Neural cell (in vitro differentiated cells): ENCODE results near the gene SLC25A42. TPM values are rescaled to one million over a fixed set of nuclear protein-coding genes. Genes with fewer than 3 reads are reported as not detected.

Experiments
- H2AFZ ChIP-seq: fragments of 200-600, 300-800 bp; sonication (generic), shearing (Covaris generic); 2 replicates; pipeline ENCODE4 v1.6.0; 2014; ENCODE audit warnings: low read depth, mild to moderate bottlenecking, antibody characterized with exemption, low read length, moderate library complexity
- H3F3A ChIP-seq: fragments of 200-600 bp; shearing (Covaris generic); 2 replicates; pipeline ENCODE4 v1.6.1; 2016; ENCODE audit warnings: mild to moderate bottlenecking, moderate library complexity, mixed read lengths, antibody characterized with exemption, low read length; ENCODE audit not compliant: insufficient read depth, poor library complexity, severe bottlenecking
- H3K27ac ChIP-seq: fragments of 200-600, 300-800 bp; sonication (generic), shearing (Covaris generic); 2 replicates; pipeline ENCODE4 v1.5.1; 2014; ENCODE audit warnings: mild to moderate bottlenecking, low read length, moderate library complexity
- H3K27me3 ChIP-seq: fragments of 300-800, 200-600 bp; sonication (generic), shearing (Covaris generic); 2 replicates; pipeline ENCODE4 v1.6.0; 2014; ENCODE audit warnings: mild to moderate bottlenecking, low read depth, low read length, moderate library complexity; ENCODE audit not compliant: insufficient read depth
- H3K36me3 ChIP-seq: fragments of 300-800, 200-600 bp; sonication (generic), shearing (Covaris generic); 2 replicates; pipeline ENCODE4 v1.5.1; 2014; ENCODE audit warnings: mild to moderate bottlenecking, antibody characterized with exemption, low read length, moderate library complexity; ENCODE audit not compliant: insufficient read depth
- H3K4me2 ChIP-seq: fragments of 300-800, 200-600 bp; sonication (generic), shearing (Covaris generic); 2 replicates; pipeline ENCODE4 v1.6.0; 2014; ENCODE audit warnings: mild to moderate bottlenecking, low read length
- H3K4me3 ChIP-seq: fragments of 300-800, 200-600 bp; sonication (generic), shearing (Covaris generic); 2 replicates; pipeline ENCODE4 v1.5.1; 2014; ENCODE audit warnings: mild to moderate bottlenecking, low read length, moderate library complexity
- H3K79me2 ChIP-seq: fragments of 200-600 bp; shearing (Covaris generic); replicated peaks from 2 replicates; pipeline ENCODE4 v1.6.0; 2014; ENCODE audit warnings: mild to moderate bottlenecking, low read length, moderate library complexity; ENCODE audit not compliant: insufficient read depth
- H3K9ac ChIP-seq: fragments of 300-800, 200-600 bp; sonication (generic), shearing (Covaris generic); 2 replicates; pipeline ENCODE4 v1.6.1; 2016; ENCODE audit warnings: mild to moderate bottlenecking, low read length, mixed read lengths
- H3K9me2 ChIP-seq: fragments of 200-600 bp; shearing (Covaris generic); 2 replicates; pipeline ENCODE4 v1.6.1; 2016; ENCODE audit warnings: mild to moderate bottlenecking, low read length, mixed read lengths; ENCODE audit not compliant: insufficient read depth
- H3K9me3 ChIP-seq: fragments of 200-600, 300-800 bp; sonication (generic), shearing (Covaris generic); 2 replicates; pipeline ENCODE4 v1.6.1; 2016; ENCODE audit warnings: mild to moderate bottlenecking, mixed run types, low read length, moderate library complexity, mixed read lengths
- H4K20me1 ChIP-seq: fragments of 200-600 bp; shearing (Covaris generic); 2 replicates; pipeline ENCODE4 v1.6.1; 2016; ENCODE audit warnings: mild to moderate bottlenecking, mixed run types; ENCODE audit not compliant: insufficient read depth
- EP300 ChIP-seq: fragments of 450-650 bp; conservative IDR thresholded peaks from 2 replicates; pipeline ENCODE4 v1.6.1; 2014; ENCODE audit warnings: antibody characterized with exemption, mild to moderate bottlenecking, moderate library complexity; ENCODE audit not compliant: poor library complexity, severe bottlenecking
- EZH2 ChIP-seq: fragments of 200-600, 300-800 bp; shearing (Covaris generic), sonication (generic); IDR thresholded peaks from 2 replicates; pipeline ENCODE4 v1.6.1; 2014; ENCODE audit warnings: antibody characterized with exemption, low read length, borderline replicate concordance, mild to moderate bottlenecking; ENCODE audit not compliant: insufficient read depth, poor library complexity, severe bottlenecking
- MXI1 ChIP-seq: fragments of 450-650 bp; conservative IDR thresholded peaks from 2 replicates; pipeline ENCODE4 v1.6.1; 2014; ENCODE audit warnings: antibody characterized with exemption, mild to moderate bottlenecking; ENCODE audit not compliant: poor library complexity, severe bottlenecking
- POLR2AphosphoS5 ChIP-seq: IDR thresholded peaks from 2 replicates; pipeline ENCODE4 v1.6.1; 2012
- RAD21 ChIP-seq: fragments of 450-650 bp; conservative IDR thresholded peaks from 2 replicates; pipeline ENCODE4 v1.6.1; 2014; ENCODE audit warnings: antibody characterized with exemption, mild to moderate bottlenecking, moderate library complexity
- SMC3 ChIP-seq: fragments of 450-650 bp; conservative IDR thresholded peaks from 2 replicates; pipeline ENCODE4 v1.6.1; 2014; ENCODE audit warnings: antibody characterized with exemption, mild to moderate bottlenecking, moderate library complexity; ENCODE audit not compliant: poor library complexity
- TAF1 ChIP-seq: IDR thresholded peaks from 2 replicates; pipeline ENCODE4 v1.6.1; 2012; ENCODE audit warnings: low read depth
- polyA plus RNA-seq: library from polyadenylated mRNA; depleted of rRNA; stranded (reverse); fragments of >200 nt; gene quantifications from 2 replicates; pipeline ENCODE4 v1.2.3, GENCODE V29; 2014
- TF ChIP-seq, protein P1 (sequence below): fragments of 450-650 bp; IDR thresholded peaks from 2 replicates; pipeline ENCODE4 v1.5.1; 2014; ENCODE audit warnings: antibody characterized with exemption, mild to moderate bottlenecking, moderate library complexity; ENCODE audit not compliant: poor library complexity, severe bottlenecking
- TF ChIP-seq, protein P2 (sequence below): IDR thresholded peaks from 2 replicates; pipeline ENCODE4 v1.6.1; 2012; ENCODE audit warnings: borderline replicate concordance

Gene SLC25A42
- polyA plus RNA-seq, 1 donor from 2014 or later = 22.7 TPM

DNA sequence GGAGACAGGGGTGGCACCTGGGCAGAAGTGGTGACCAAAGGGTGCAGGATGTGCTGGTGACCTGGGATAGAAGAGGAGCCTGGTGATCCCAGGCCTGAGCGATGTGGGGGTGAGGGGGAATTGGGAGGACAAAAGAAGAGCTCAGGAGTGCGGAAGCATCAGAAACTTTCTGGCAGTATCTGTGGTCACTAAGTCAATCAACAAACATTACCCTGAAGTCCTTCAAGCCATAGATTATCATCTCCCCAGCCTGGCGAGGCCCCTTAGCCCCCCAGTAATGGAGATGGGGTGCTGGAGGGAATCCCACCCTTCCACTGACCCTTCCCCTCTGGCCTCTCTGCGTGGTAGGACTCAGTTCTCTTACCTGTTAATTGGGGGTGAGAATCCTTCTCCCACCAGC lies 95.7 kb downstream of the SLC25A42 start:
- Histone ChIP-seq H3F3A (no peaks in the 10 kb centered on the region), H3K9me2 (no peaks in the 10 kb centered on the region), H3K27me3 (no peaks in the 10 kb centered on the region), H3K79me2 (no peaks in the 10 kb centered on the region), H3K4me2 (no peak overlapping the region), H3K27ac (no peak overlapping the region), H4K20me1 (no peaks in the 10 kb centered on the region), H3K9me3 (no peaks in the 10 kb centered on the region), H3K4me3 (no peak overlapping the region), H3K36me3 (no peaks in the 10 kb centered on the region), H3K9ac (no peak overlapping the region), H2AFZ (no peak overlapping the region)
- no peak for TF ChIP-seq SMC3
- TF ChIP-seq, protein P1, sequence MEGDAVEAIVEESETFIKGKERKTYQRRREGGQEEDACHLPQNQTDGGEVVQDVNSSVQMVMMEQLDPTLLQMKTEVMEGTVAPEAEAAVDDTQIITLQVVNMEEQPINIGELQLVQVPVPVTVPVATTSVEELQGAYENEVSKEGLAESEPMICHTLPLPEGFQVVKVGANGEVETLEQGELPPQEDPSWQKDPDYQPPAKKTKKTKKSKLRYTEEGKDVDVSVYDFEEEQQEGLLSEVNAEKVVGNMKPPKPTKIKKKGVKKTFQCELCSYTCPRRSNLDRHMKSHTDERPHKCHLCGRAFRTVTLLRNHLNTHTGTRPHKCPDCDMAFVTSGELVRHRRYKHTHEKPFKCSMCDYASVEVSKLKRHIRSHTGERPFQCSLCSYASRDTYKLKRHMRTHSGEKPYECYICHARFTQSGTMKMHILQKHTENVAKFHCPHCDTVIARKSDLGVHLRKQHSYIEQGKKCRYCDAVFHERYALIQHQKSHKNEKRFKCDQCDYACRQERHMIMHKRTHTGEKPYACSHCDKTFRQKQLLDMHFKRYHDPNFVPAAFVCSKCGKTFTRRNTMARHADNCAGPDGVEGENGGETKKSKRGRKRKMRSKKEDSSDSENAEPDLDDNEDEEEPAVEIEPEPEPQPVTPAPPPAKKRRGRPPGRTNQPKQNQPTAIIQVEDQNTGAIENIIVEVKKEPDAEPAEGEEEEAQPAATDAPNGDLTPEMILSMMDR = no peak
- no peak for TF ChIP-seq EZH2
- TF ChIP-seq TAF1 = no peak
- TF ChIP-seq, protein P2, sequence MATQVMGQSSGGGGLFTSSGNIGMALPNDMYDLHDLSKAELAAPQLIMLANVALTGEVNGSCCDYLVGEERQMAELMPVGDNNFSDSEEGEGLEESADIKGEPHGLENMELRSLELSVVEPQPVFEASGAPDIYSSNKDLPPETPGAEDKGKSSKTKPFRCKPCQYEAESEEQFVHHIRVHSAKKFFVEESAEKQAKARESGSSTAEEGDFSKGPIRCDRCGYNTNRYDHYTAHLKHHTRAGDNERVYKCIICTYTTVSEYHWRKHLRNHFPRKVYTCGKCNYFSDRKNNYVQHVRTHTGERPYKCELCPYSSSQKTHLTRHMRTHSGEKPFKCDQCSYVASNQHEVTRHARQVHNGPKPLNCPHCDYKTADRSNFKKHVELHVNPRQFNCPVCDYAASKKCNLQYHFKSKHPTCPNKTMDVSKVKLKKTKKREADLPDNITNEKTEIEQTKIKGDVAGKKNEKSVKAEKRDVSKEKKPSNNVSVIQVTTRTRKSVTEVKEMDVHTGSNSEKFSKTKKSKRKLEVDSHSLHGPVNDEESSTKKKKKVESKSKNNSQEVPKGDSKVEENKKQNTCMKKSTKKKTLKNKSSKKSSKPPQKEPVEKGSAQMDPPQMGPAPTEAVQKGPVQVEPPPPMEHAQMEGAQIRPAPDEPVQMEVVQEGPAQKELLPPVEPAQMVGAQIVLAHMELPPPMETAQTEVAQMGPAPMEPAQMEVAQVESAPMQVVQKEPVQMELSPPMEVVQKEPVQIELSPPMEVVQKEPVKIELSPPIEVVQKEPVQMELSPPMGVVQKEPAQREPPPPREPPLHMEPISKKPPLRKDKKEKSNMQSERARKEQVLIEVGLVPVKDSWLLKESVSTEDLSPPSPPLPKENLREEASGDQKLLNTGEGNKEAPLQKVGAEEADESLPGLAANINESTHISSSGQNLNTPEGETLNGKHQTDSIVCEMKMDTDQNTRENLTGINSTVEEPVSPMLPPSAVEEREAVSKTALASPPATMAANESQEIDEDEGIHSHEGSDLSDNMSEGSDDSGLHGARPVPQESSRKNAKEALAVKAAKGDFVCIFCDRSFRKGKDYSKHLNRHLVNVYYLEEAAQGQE = no peak
- TF ChIP-seq EP300 = no peak
- TF ChIP-seq MXI1 = no peak
- no peak for TF ChIP-seq POLR2AphosphoS5
- no peak for TF ChIP-seq RAD21

DNA sequence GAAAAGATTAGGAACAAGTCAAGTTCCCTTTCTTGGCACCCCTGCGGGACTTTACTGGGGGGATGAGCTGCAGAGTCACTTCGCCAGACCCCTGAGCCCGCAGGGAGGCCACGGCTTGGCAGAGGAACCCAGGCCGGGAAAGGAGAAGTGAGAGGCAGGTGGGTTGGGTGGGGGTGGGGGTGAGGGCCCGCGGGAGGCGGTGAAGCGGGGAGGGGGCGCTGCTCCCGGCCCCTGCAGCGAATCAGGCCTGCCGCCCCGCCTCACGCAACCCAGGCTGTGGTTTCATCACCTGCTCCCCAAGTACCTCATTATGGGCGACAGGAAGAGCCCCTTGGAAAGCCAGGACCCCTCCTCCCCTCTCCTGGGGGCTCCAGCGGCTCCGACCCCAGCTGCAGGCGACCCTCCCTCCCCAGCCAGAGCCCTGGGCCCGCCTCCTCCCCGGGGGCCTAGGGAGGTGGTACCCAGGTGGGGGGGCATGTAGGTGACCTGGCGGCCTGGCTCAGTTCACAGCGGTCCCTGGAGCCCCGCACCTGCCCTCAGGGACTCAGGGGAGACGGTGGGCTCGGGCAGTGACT lies 96.8 kb downstream of the SLC25A42 start:
- no peaks in the 10 kb centered on the region for H3K79me2 ChIP-seq
- H3K27me3 ChIP-seq = no peaks in the 10 kb centered on the region
- H3K36me3 ChIP-seq = no peaks in the 10 kb centered on the region
- H3K9me3 ChIP-seq = no peaks in the 10 kb centered on the region
- no peak for TF ChIP-seq POLR2AphosphoS5
- TF ChIP-seq EP300 = no peak
- no peak for TF ChIP-seq EZH2
- no peak for TF ChIP-seq SMC3
- TF ChIP-seq, protein P2 = no peak
- TF ChIP-seq RAD21 = no peak
- no peak overlapping the region for H3K27ac ChIP-seq
- H3K9me2 ChIP-seq = no peaks in the 10 kb centered on the region
- H3K4me3 ChIP-seq = no peak overlapping the region
- H3K4me2 ChIP-seq = no peak overlapping the region
- H4K20me1 ChIP-seq = no peaks in the 10 kb centered on the region
- H3K9ac ChIP-seq = no peak overlapping the region
- H2AFZ ChIP-seq = no peak overlapping the region
- no peaks in the 10 kb centered on the region for H3F3A ChIP-seq
